Keratinocyte (primary cell): ENCODE data around the gene FMN1. TPM values are rescaled to one million over a fixed set of nuclear protein-coding genes. Genes with fewer than 3 reads are reported as not detected.

Source experiments
- DNase-seq: peaks from one replicate; pipeline ENCODE4 v3.0.0-alpha.2; 2011; ENCODE audit warnings: low read depth, missing footprints, low spot score
- FAIRE-seq: peaks from 2 replicates; lab custom pipeline; 2011; peaks lifted over from hg19 to GRCh38; lab: Jason Lieb, UNC
- H2AFZ ChIP-seq: 2 replicates; pipeline ENCODE4 v1.6.0; 2012; ENCODE audit warnings: low read length, control low read depth, inconsistent platforms; ENCODE audit not compliant: control insufficient read depth
- H3K27ac ChIP-seq: 2 replicates; pipeline ENCODE4 v1.5.1; 2011; ENCODE audit warnings: low read length; ENCODE audit not compliant: control insufficient read depth, insufficient read depth
- H3K27me3 ChIP-seq: 3 replicates; pipeline ENCODE4 v1.6.0; 2011; ENCODE audit warnings: low read length; ENCODE audit not compliant: control insufficient read depth, insufficient read depth; ENCODE audit errors: extremely low read depth
- H3K36me3 ChIP-seq, 2 experiments: 2 replicates in 1 of 2; 3 replicates in 1 of 2; pipeline ENCODE4 v1.5.1; 2011; ENCODE audit warnings: low read length in 2 of 2, mild to moderate bottlenecking in 1 of 2; ENCODE audit not compliant: control insufficient read depth in 2 of 2, insufficient read depth in 2 of 2; ENCODE audit errors: extremely low read depth in 1 of 2
- H3K4me1 ChIP-seq: 3 replicates; pipeline ENCODE4 v1.5.1; 2011; ENCODE audit warnings: low read length; ENCODE audit not compliant: control insufficient read depth, insufficient read depth; ENCODE audit errors: extremely low read depth
- H3K4me2 ChIP-seq: 3 replicates; pipeline ENCODE4 v1.6.0; 2011; ENCODE audit warnings: low read depth, low read length; ENCODE audit not compliant: control insufficient read depth, insufficient read depth; ENCODE audit errors: extremely low read depth
- H3K4me3 ChIP-seq, 3 experiments: fragments of 200-600 bp in 1 of 3; sonication (generic) in 1 of 3; 2 replicates in 2 of 3; 3 replicates in 1 of 3; pipeline ENCODE4 v1.5.1; 2011 to 2016; ENCODE audit warnings: low read length in 3 of 3, mild to moderate bottlenecking in 3 of 3, control low read depth in 2 of 3, inconsistent platforms in 1 of 3, low read depth in 1 of 3, mixed read lengths in 1 of 3, mixed run types in 1 of 3, moderate library complexity in 1 of 3; ENCODE audit not compliant: control insufficient read depth in 2 of 3, insufficient read depth in 2 of 3; ENCODE audit errors: extremely low read depth in 1 of 3
- H3K79me2 ChIP-seq: 2 replicates; pipeline ENCODE4 v1.6.0; 2012; ENCODE audit warnings: low read length; ENCODE audit not compliant: control insufficient read depth, insufficient read depth
- H3K9ac ChIP-seq: 3 replicates; pipeline ENCODE4 v1.6.0; 2011; ENCODE audit warnings: low read length; ENCODE audit not compliant: control insufficient read depth, insufficient read depth; ENCODE audit errors: extremely low read depth
- H3K9me1 ChIP-seq: 3 replicates; pipeline ENCODE4 v1.6.0; 2011; ENCODE audit warnings: low read length; ENCODE audit not compliant: control insufficient read depth, insufficient read depth; ENCODE audit errors: extremely low read depth
- H3K9me3 ChIP-seq: 2 replicates; pipeline ENCODE4 v1.5.1; 2012; ENCODE audit warnings: low read depth, low read length; ENCODE audit not compliant: control insufficient read depth
- H4K20me1 ChIP-seq: 3 replicates; pipeline ENCODE4 v1.6.0; 2011; ENCODE audit warnings: low read length; ENCODE audit not compliant: control insufficient read depth, insufficient read depth; ENCODE audit errors: extremely low read depth
- CTCF ChIP-seq, 3 experiments: IDR thresholded peaks in 1 of 3; conservative IDR thresholded peaks in 1 of 3; optimal IDR thresholded peaks in 1 of 3; 2 replicates in 2 of 3; 3 replicates in 1 of 3; pipeline versions ENCODE3 to v1.5.1; 2011; ENCODE audit warnings: low read length in 3 of 3, mild to moderate bottlenecking in 3 of 3, moderate library complexity in 2 of 3, control low read depth in 1 of 3, inconsistent platforms in 1 of 3; ENCODE audit not compliant: insufficient read depth in 2 of 3; ENCODE audit errors: extremely low read depth in 1 of 3
- EZH2 ChIP-seq: IDR thresholded peaks from one replicate; pipeline ENCODE4 v1.6.1; 2012; ENCODE audit warnings: inconsistent platforms, mild to moderate bottlenecking, low read length, moderate library complexity
- dilution Hi-C: fragments of 300-500 bp; cut with MboI; formaldehyde crosslinking; loops from one replicate; pipeline ENCODE4 v1.7.0; 2020; ENCODE audit warnings: low sequenced_read_pairs; ENCODE audit not compliant: extremely low pct_ligation_motif_present
- polyA plus RNA-seq, 5 experiments: library from polyadenylated mRNA; depleted of rRNA in 3 of 5; stranded (reverse) in 3 of 5; stranded (forward) in 1 of 5; unstranded in 1 of 5; fragments of >200 nt; gene quantifications; 1 replicate in 1 of 5; 2 replicates in 3 of 5; 3 replicates in 1 of 5; pipeline versions ENCODE4 v1.2.1 to v1.2.3, GENCODE V29; 2011 to 2012; ENCODE audit warnings: missing spikeins in 2 of 5, low read depth in 1 of 5, low replicate concordance in 1 of 5

Gene FMN1
- polyA plus RNA-seq, 1 donor (not counting 4 experiments of a cell fraction or from before 2014, with no cell fraction given) = 0.71 TPM

DNA sequence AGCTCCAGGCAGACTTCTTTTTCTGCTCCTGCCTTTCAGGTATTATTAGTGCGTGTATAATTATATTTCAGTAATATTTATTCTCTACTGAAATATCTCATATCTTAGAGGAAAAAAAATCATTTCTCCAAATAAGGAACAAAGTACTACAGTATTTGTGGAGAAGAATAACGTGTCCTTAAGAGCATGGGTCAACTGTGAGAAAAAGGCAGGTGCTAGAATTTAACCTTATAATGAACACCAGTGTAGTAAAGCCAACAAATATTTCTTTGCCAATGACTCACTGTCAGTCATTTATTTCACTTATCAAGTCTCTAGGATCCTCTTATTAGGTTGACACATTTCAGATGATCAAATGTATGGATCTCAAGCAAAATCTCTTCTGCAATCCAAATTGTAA lies 293.3 kb downstream of the FMN1 start:
- Histone ChIP-seq H3K36me3 (no peaks in the 10 kb centered on the region), H4K20me1 (no peaks in the 10 kb centered on the region), H3K9ac (no peak overlapping the region), H3K9me3 (no peaks in the 10 kb centered on the region), H3K4me1 (no peaks in the 10 kb centered on the region), H3K9me1 (no peaks in the 10 kb centered on the region), H3K79me2 (no peaks in the 10 kb centered on the region), H3K27ac (no peak overlapping the region), H2AFZ (no peak overlapping the region), H3K27me3 (no peaks in the 10 kb centered on the region), H3K4me2 (no peak overlapping the region), H3K4me3 (no peak overlapping the region)
- no peak for DNase-seq
- no peak for TF ChIP-seq EZH2
- no peak for TF ChIP-seq CTCF (optimal IDR thresholded peaks at IDR 0.05 in 1 of 3, IDR thresholded peaks at IDR 0.05 in 1 of 3, conservative IDR thresholded peaks at IDR 0.05 in 1 of 3; ENCODE audit: extremely low read depth in 1 of 3, insufficient read depth in 2 of 3, low read length in 3 of 3)
- no peak for FAIRE-seq
- dilution Hi-C loops = no loop called here

DNA sequence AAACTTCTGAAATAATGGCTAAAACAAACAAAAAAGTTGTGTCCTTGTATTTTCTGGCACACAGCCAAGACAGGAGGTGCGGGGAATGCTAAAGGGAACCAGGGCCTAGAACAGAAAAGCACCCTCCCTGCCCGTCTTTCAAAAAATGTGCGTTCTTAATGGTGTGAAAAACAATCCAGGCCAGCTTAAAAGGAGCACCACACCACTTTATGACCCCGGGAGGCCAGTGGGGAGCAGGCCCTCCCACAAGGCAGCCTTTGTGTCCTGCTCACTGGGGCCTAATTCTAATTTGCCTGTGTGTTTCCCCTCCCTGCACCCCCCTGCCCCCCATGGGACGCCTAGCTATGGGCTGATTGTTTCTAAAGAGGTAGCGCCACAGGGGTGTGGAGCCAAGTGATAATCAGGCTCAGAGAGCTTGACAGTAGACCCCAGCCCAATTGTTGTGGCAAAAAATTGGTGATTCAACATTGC lies 295.4 kb downstream of the FMN1 start:
- Histone ChIP-seq H3K4me1 (no peaks in the 10 kb centered on the region), H3K9ac (no peak overlapping the region), H3K27me3 (no peaks in the 10 kb centered on the region), H3K4me2 (no peak overlapping the region), H3K9me1 (no peaks in the 10 kb centered on the region), H4K20me1 (no peaks in the 10 kb centered on the region), H3K36me3 (no peaks in the 10 kb centered on the region), H3K27ac (no peak overlapping the region), H3K4me3 (no peak overlapping the region), H3K9me3 (no peaks in the 10 kb centered on the region), H2AFZ (no peak overlapping the region), H3K79me2 (no peaks in the 10 kb centered on the region)
- DNase-seq (no peak), FAIRE-seq (no peak)
- TF ChIP-seq EZH2 (no peak), CTCF (optimal IDR thresholded peaks at IDR 0.05 in 1 of 3, IDR thresholded peaks at IDR 0.05 in 1 of 3, conservative IDR thresholded peaks at IDR 0.05 in 1 of 3; ENCODE audit: extremely low read depth in 1 of 3, insufficient read depth in 2 of 3, low read length in 3 of 3) (no peak)
- dilution Hi-C loops = no loop called here
